ENCODE measurements around the gene MRPL51. TPM values are rescaled to one million over a fixed set of nuclear protein-coding genes. Genes with fewer than 3 reads are reported as not detected.

The MRPL51 gene
- total and polyA plus RNA-seq, 10 of the 15 experiments (the other 5 are each of a cell fraction or from before 2014, with no cell fraction given), result 137 to 1,202 (median 267) TPM

- no peak for TF ChIP-seq KDM1A (IDR thresholded peaks at IDR 0.05; ENCODE audit: borderline replicate concordance)
- TF ChIP-seq SP1 (IDR thresholded peaks at IDR 0.05; ENCODE audit: low read depth, low read length), result no peak
- peak; percentile 69 for TF ChIP-seq POLR2A (IDR thresholded peaks at IDR 0.05; ENCODE audit: low read depth, low read length)
- no peak for TF ChIP-seq NR2C2 (IDR thresholded peaks at IDR 0.05; ENCODE audit: borderline replicate concordance, control insufficient read depth, insufficient read length, low read depth)
- TF ChIP-seq CHD1 (IDR thresholded peaks at IDR 0.05; ENCODE audit: low read depth, low read length), result no peak
- TF ChIP-seq CREM (IDR thresholded peaks at IDR 0.05; ENCODE audit: low read depth), result no peak
- TF ChIP-seq POLR2AphosphoS2 (IDR thresholded peaks at IDR 0.05; ENCODE audit: low read depth, low read length), result peak; percentile 83
- peak; percentile 4; the same call in 1 of the 2 replicates for TF ChIP-seq GATAD2B (conservative IDR thresholded peaks at IDR 0.05; ENCODE audit: low read depth)
- peak; percentile 67 for TF ChIP-seq ZNF687 (IDR thresholded peaks at IDR 0.05)
These were observed 40.0 kb downstream of the MRPL51 start (continued) for GRCh38 chr12:6452944-6453630.

All from GM12878 (cell line).